Measurements from ENCODE around the gene PRSS53.
A peak's percentile ranks its signal among the peaks of the same experiment; 100 is the strongest.
"Not testable (repeated sequence)": the region's sequence is repeated elsewhere in the genome, so short reads cannot be mapped to it uniquely, and the experiment has no call there.

The PRSS53 gene

GRCh38 chr16:31088459-31089183, at the start of gene PRSS53:
PRSS53 (minus strand) TSS chr16:31088943; CDS start chr16:31088809, 134 bp downstream.
- no peak for DNase-seq

GRCh38 chr16:31136822-31137499, 48.2 kb upstream of the PRSS53 start:
- DNase-seq: not testable (repeated sequence)

- no peak for DNase-seq
Measured at GRCh38 chr16:31136287-31136662, 47.5 kb upstream of the PRSS53 start.

- no peak for DNase-seq
Measured at GRCh38 chr16:31135535-31136286, 47.0 kb upstream of the PRSS53 start, which contains the start of gene PRSS8. PRSS8 (minus strand) TSS chr16:31135727; CDS start chr16:31135498, 229 bp downstream.

- no peak for DNase-seq
Measured at GRCh38 chr16:31134625-31135534, 46.1 kb upstream of the PRSS53 start.

- no peak for DNase-seq
Measured at GRCh38 chr16:31134091-31134571, 45.4 kb upstream of the PRSS53 start.

GRCh38 chr16:31133046-31133501, 44.3 kb upstream of the PRSS53 start:
- no peak for DNase-seq

- no peak for DNase-seq
Measured at GRCh38 chr16:31132303-31132979, 43.7 kb upstream of the PRSS53 start.

- DNase-seq: no peak
Measured at GRCh38 chr16:31131841-31132271, 43.1 kb upstream of the PRSS53 start.

GRCh38 chr16:31131416-31131815, 42.7 kb upstream of the PRSS53 start:
- no peak for DNase-seq

- no peak for DNase-seq
Measured at GRCh38 chr16:31130899-31131298, 42.2 kb upstream of the PRSS53 start.

- DNase-seq: peak; percentile 61
Measured at GRCh38 chr16:31130336-31130891, 41.7 kb upstream of the PRSS53 start.

- DNase-seq: no peak
Measured at GRCh38 chr16:31129568-31130335, 41.0 kb upstream of the PRSS53 start.

- DNase-seq: peak; percentile 81
Measured at GRCh38 chr16:31128711-31129567, 40.2 kb upstream of the PRSS53 start.

- no peak for DNase-seq
Measured at GRCh38 chr16:31127182-31127581, 38.4 kb upstream of the PRSS53 start.

- no peak for DNase-seq
Measured at GRCh38 chr16:31125844-31126243, 37.1 kb upstream of the PRSS53 start.

GRCh38 chr16:31120129-31120528, 31.4 kb upstream of the PRSS53 start:
- DNase-seq: no peak

GRCh38 chr16:31118223-31119155, 29.7 kb upstream of the PRSS53 start:
- no peak for DNase-seq

All from GDM1 (cell line).